ENCODE data around the gene HES5.

- TF ChIP-seq CTCF (IDR thresholded peaks at IDR 0.05; ENCODE audit: low read depth, low read length, poor library complexity, severe bottlenecking) (no peak), EZH2phosphoT487 (IDR thresholded peaks at IDR 0.05; ENCODE audit: borderline replicate concordance, low read length) (no peak)
These were observed 2.0 kb downstream of the HES5 start for GRCh38 chr1:2528016-2528415.
